ENCODE measurements around the gene LMLN.
"Not testable (repeated sequence)": the region's sequence is repeated elsewhere in the genome, so short reads cannot be mapped to it uniquely, and the experiment has no call there.

The LMLN gene

DNA sequence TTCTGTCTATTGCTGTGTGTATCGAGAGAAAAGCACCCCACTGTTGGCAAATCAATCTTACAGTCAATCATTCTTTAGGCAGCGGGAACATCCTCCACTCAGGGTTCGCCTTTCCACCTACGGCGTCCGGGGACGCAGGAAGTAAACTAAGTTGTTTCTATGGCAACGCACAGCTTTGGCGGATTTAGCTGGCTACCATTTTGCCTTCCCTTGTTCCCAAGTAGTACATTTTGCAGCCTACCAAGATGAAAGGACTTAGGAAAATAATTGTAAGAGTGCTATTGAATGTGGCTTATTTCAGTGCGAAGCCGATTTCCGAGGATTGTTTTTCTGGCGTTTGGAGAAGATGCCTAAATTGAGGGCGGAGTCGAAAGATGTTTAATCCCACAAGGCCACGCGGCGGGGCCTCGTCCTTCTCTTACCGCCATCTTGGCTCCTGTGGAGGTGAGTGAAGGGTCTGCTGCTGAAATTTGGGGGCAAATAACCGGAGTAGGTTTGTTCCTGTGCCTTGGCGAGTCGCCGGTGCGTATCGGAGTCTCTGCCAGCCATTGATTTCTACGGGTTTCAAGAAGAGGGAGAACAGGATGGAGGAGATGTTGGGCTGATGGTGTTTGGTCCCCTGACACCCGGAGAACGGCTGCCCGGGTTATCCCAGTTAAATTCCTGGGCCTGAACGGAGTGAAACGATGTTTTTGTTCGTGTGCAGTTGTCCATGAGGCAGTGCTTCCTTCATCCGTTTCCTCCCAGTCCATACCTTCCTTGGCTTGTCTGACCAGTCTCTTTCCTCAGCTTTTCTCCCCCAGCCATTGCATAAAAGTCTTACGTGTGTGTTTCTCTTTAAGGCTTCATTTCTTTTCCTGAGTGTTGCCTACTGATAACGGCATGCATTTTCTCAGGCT is 10.0 kb upstream of the LMLN start, which contains the start of gene RPL35A:
Gene RPL35A, plus strand, starts transcription at position 413 of the 899 bp plus-strand sequence. CDS start 778 bp downstream, outside the sequence.
- H3K4me1 ChIP-seq (ENCODE audit: insufficient read depth, low read length), result peaks cover 26% of the 10 kb centered on the region
- peak within 1 kb of the TSS; percentile 73 to 98 for H3K4me3 ChIP-seq (ENCODE audit: low read depth in 1 of 2, low read length in 2 of 2)
- H3K27me3 ChIP-seq (ENCODE audit: control insufficient read depth in 1 of 2, insufficient read depth in 2 of 2, low read length in 2 of 2), result no peaks in the 10 kb centered on the region
- peak within 1 kb of the TSS; percentile 100 for H3K9ac ChIP-seq (ENCODE audit: low read length)
- H3K27ac ChIP-seq (ENCODE audit: low read depth, low read length), result peak within 1 kb of the TSS; percentile 85
- no peaks in the 10 kb centered on the region for H3K9me3 ChIP-seq (ENCODE audit: low read length)
- H3K36me3 ChIP-seq (ENCODE audit: insufficient read depth, low read length), result peaks cover 38% of the 10 kb centered on the region

DNA sequence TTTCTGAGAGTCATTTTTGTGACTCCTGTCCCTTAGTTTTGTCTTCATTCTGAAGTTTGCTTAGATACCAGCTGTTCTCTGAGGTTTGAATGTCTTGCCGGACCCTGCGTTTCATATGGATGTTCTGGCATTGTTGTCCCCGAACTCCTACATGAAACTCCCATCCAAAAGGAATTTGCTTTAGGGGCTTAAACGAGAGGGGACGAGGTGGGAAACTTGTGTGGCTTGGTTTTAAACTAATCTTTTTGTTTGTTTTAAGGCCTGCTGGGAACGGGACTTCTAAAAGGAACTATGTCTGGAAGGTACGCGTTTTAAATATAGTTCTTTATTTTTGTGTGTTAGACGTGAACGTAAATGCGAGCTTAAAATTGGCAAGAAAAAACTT is 9.3 kb upstream of the LMLN start:
- H3K27me3 ChIP-seq (ENCODE audit: control insufficient read depth in 1 of 2, insufficient read depth in 2 of 2, low read length in 2 of 2), result no peaks in the 10 kb centered on the region
- no peaks in the 10 kb centered on the region for H3K9me3 ChIP-seq (ENCODE audit: low read length)
- peaks cover 26% of the 10 kb centered on the region for H3K4me1 ChIP-seq (ENCODE audit: insufficient read depth, low read length)
- H3K36me3 ChIP-seq (ENCODE audit: insufficient read depth, low read length), result peaks cover 45% of the 10 kb centered on the region
- peak overlapping the region; percentile 100 for H3K9ac ChIP-seq (ENCODE audit: low read length)
- H3K27ac ChIP-seq (ENCODE audit: low read depth, low read length), result peak overlapping the region; percentile 85
- peak overlapping the region; percentile 66 to 98 for H3K4me3 ChIP-seq (ENCODE audit: low read depth in 1 of 2, low read length in 2 of 2)

DNA sequence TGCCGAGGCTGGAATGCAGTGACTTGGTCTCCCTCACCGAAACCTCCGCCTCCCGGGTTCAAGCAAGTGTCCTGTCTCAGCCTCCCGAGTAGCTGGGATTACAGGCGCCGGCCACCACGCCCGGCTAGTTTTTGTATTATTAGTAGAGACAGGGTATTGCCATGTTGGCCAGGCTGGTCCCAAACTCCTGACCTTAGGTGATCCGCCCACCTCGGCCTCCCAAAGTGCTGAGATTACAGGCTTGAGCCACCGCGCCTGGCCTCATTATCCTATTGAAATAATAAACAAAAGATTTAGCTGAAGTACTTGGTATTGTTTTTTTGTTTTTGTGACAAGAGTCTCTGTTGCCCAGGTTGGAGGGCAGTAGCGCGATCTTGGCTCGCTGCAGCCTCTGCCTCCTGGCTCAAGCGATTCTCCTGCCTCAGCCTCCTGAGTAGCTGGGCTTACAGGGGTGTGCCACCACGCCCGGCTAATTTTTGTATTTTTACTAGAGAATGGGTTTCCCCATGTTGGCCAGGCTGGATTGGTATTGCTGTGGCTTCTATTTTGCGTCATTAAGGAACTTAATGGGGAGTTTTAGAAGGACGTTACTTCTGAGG is 8.5 kb upstream of the LMLN start:
- Histone ChIP-seq H3K27ac (ENCODE audit: low read depth, low read length) (no peak overlapping the region), H3K4me1 (ENCODE audit: insufficient read depth, low read length) (peaks cover 26% of the 10 kb centered on the region), H3K4me3 (ENCODE audit: low read depth in 1 of 2, low read length in 2 of 2) (peak overlapping the region in 1 of 2 donors; percentile 98), H3K36me3 (ENCODE audit: insufficient read depth, low read length) (peaks cover 53% of the 10 kb centered on the region), H3K9me3 (ENCODE audit: low read length) (no peaks in the 10 kb centered on the region), H3K27me3 (ENCODE audit: control insufficient read depth in 1 of 2, insufficient read depth in 2 of 2, low read length in 2 of 2) (no peaks in the 10 kb centered on the region), H3K9ac (ENCODE audit: low read length) (peak overlapping the region; percentile 100)

DNA sequence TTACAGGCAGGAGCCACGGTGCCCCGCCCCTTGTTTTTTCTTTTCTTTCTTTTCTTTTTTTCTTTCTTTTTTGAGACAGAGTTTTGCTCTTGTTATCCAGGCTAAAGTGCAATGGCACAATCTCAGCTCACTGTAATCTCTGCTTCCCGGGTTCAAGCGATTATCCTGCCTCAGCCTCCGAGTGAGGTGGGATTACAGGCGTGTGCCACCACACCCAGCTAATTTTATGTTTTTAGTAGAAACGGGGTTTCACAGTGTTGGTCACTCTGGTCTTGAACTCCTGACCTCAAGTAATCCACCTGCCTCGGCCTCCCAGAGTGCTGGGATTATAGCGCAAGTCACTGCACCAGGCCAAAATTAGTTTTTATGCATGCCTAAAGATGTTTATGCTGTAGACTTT is 7.6 kb upstream of the LMLN start:
- Histone ChIP-seq H3K27ac (ENCODE audit: low read depth, low read length) (no peak overlapping the region), H3K27me3 (ENCODE audit: control insufficient read depth in 1 of 2, insufficient read depth in 2 of 2, low read length in 2 of 2) (no peaks in the 10 kb centered on the region), H3K9me3 (ENCODE audit: low read length) (no peaks in the 10 kb centered on the region), H3K36me3 (ENCODE audit: insufficient read depth, low read length) (peaks cover 57% of the 10 kb centered on the region), H3K9ac (ENCODE audit: low read length) (no peak overlapping the region), H3K4me3 (ENCODE audit: low read depth in 1 of 2, low read length in 2 of 2) (no peak overlapping the region), H3K4me1 (ENCODE audit: insufficient read depth, low read length) (peaks cover 26% of the 10 kb centered on the region)

DNA sequence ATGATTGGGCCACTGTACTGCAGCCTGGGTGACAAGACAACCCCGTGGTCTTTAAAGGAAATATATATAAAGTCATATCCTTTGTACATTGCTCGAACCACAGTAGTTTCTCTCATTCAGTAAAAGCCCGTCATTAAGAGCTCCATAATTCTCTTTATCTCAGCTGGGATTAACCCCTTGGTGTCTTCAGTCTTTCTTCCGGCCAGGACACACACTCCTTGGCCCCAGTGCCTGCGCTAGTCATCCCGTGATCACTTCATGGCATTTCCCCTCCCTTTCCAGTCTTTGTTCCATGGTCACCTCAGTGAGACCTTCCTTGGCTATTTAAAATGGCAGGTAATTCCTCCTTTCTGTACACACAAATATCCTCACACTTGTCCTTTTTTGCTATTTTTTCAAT is 6.7 kb upstream of the LMLN start:
- H3K9ac ChIP-seq (ENCODE audit: low read length), result no peak overlapping the region
- no peak overlapping the region for H3K4me3 ChIP-seq (ENCODE audit: low read depth in 1 of 2, low read length in 2 of 2)
- no peaks in the 10 kb centered on the region for H3K27me3 ChIP-seq (ENCODE audit: control insufficient read depth in 1 of 2, insufficient read depth in 2 of 2, low read length in 2 of 2)
- H3K9me3 ChIP-seq (ENCODE audit: low read length), result no peaks in the 10 kb centered on the region
- peaks cover 26% of the 10 kb centered on the region for H3K4me1 ChIP-seq (ENCODE audit: insufficient read depth, low read length)
- peaks cover 61% of the 10 kb centered on the region for H3K36me3 ChIP-seq (ENCODE audit: insufficient read depth, low read length)
- H3K27ac ChIP-seq (ENCODE audit: low read depth, low read length), result no peak overlapping the region

DNA sequence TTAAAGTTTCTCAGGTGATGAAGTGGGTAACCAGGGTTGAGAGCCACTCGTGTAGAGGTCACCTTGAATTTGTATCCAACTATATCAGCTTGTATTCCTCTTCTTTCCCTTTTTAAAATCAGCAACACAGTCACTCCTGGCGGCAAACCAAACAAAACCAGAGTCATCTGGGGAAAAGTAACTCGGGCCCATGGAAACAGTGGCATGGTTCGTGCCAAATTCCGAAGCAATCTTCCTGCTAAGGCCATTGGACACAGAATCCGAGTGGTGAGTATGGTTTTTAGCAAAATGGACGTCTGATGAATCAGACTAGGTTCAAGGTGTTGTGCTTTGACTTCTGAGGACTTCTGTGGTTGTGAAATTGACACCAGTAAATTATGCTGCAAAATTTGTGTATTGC is 6.1 kb upstream of the LMLN start:
- H3K4me3 ChIP-seq (ENCODE audit: low read depth in 1 of 2, low read length in 2 of 2), result no peak overlapping the region
- H3K9ac ChIP-seq (ENCODE audit: low read length), result no peak overlapping the region
- H3K27ac ChIP-seq (ENCODE audit: low read depth, low read length), result no peak overlapping the region
- H3K36me3 ChIP-seq (ENCODE audit: insufficient read depth, low read length), result peaks cover 61% of the 10 kb centered on the region
- H3K27me3 ChIP-seq (ENCODE audit: control insufficient read depth in 1 of 2, insufficient read depth in 2 of 2, low read length in 2 of 2), result no peaks in the 10 kb centered on the region
- no peaks in the 10 kb centered on the region for H3K9me3 ChIP-seq (ENCODE audit: low read length)
- peaks cover 26% of the 10 kb centered on the region for H3K4me1 ChIP-seq (ENCODE audit: insufficient read depth, low read length)

DNA sequence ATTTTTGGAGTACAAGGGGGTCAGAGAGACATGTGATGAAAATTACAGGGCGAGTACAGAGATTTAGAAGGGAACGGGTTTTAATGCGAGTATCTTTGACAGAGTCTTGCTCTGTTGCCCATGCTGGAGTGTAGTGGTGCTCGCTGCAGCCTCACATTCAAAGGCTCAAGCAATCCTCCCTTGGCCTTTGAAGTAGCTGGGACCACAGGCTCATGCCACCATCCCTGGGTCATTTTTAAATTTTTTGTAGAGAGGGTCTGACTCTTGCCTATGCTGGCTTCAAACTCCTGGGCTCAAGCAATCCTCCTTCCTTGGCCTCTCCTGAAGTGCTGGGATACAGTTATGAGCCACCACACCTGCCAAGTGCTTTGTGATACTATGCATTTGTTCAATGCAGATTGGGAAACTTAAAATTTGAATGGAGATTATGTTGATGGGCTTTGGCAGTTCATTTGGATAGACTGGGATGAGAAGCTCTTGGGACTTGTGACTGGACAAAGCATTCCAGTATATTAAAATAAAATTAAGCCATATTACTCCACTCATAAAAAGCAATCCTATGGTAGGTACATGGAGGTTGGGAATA is 4.0 kb upstream of the LMLN start:
- Histone ChIP-seq H3K9ac (ENCODE audit: low read length) (no peak overlapping the region), H3K27me3 (ENCODE audit: control insufficient read depth in 1 of 2, insufficient read depth in 2 of 2, low read length in 2 of 2) (no peaks in the 10 kb centered on the region), H3K4me1 (ENCODE audit: insufficient read depth, low read length) (peaks cover 27% of the 10 kb centered on the region), H3K9me3 (ENCODE audit: low read length) (no peaks in the 10 kb centered on the region), H3K4me3 (ENCODE audit: low read depth in 1 of 2, low read length in 2 of 2) (no peak overlapping the region), H3K27ac (ENCODE audit: low read depth, low read length) (no peak overlapping the region), H3K36me3 (ENCODE audit: insufficient read depth, low read length) (peaks cover 60% of the 10 kb centered on the region)

DNA sequence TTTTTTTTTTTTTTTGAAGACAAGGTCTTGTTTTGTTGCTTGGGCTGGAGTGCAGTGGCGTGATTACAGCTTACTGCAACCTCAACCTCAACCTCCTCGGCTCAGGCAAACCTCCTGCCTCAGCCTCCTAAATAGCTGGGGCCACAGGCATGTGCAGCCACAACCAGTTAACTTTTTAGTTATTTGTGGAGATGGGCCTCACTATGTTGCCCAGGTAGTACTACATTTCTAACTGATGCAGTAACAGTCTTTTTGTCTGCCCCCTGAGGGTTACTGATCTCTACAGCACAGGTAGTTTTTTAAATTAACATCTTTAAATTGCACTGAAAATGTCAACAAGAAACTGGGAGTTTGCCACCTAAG is 3.4 kb upstream of the LMLN start:
- Histone ChIP-seq H3K4me1 (ENCODE audit: insufficient read depth, low read length) (peaks cover 27% of the 10 kb centered on the region), H3K4me3 (ENCODE audit: low read depth in 1 of 2, low read length in 2 of 2) (no peak overlapping the region), H3K36me3 (ENCODE audit: insufficient read depth, low read length) (peaks cover 54% of the 10 kb centered on the region), H3K9ac (ENCODE audit: low read length) (no peak overlapping the region), H3K27me3 (ENCODE audit: control insufficient read depth in 1 of 2, insufficient read depth in 2 of 2, low read length in 2 of 2) (no peaks in the 10 kb centered on the region), H3K27ac (ENCODE audit: low read depth, low read length) (no peak overlapping the region), H3K9me3 (ENCODE audit: low read length) (no peaks in the 10 kb centered on the region)

DNA sequence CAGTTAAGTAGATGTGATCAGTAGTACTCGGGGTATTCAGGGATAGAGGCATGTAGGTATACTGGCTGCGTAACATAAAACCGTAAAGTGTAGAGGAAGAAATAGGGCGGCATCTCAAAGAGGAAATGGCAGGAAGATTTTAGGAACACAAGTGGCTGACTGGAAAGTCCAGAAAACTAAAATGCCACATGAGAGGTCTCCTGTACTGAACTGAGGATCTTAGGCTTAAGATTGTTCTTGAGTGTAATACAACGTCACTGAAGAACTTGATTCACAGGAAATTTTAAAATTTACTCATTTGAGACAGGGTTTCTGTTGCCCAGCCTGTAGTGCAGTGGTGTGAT is 2.3 kb upstream of the LMLN start:
- Histone ChIP-seq H3K27ac (ENCODE audit: low read depth, low read length) (no peak overlapping the region), H3K27me3 (ENCODE audit: control insufficient read depth in 1 of 2, insufficient read depth in 2 of 2, low read length in 2 of 2) (no peaks in the 10 kb centered on the region), H3K4me3 (ENCODE audit: low read depth in 1 of 2, low read length in 2 of 2) (no peak overlapping the region), H3K9me3 (ENCODE audit: low read length) (no peaks in the 10 kb centered on the region), H3K4me1 (ENCODE audit: insufficient read depth, low read length) (peaks cover 23% of the 10 kb centered on the region), H3K9ac (ENCODE audit: low read length) (no peak overlapping the region), H3K36me3 (ENCODE audit: insufficient read depth, low read length) (peaks cover 46% of the 10 kb centered on the region)

DNA sequence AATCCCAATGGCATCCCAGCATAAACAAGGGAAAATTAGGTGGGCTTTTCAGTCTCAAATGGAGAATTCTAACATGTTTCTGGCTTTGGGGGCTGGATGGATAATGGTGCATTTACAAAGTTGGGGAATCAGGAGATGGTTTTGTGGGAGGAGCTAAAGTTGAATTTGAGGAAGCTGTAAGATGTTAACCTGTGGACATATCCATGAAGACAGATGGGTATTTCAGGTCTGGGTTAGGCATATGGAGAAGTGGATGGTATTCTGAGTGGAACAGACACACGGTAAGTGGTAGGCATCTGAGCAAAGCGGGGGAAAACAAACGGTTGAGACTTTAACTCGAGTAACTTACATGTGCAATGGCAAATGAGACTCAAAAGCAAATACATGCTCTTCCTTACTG is 1.7 kb upstream of the LMLN start:
- peaks cover 18% of the 10 kb centered on the region for H3K4me1 ChIP-seq (ENCODE audit: insufficient read depth, low read length)

DNA sequence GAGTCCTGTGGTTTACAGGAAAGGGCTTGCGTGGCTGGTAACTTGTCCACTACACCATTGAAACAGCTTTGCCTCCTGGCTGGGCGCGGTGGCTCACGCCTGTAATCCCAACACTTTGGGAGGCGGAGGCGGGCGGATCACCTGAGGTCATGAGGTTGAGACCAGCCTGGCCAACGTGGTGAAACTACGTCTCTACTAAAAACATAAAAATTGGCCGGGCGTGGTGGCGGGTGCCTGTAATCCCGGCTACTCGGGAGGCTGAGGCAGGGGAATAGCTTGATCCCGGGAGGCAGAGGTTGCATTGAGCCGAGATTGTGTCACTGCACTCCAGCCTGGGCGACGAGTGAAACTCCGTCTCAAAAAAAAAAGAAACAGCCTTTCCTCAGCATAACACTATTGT is 1.2 kb upstream of the LMLN start:
- Histone ChIP-seq H3K36me3 (ENCODE audit: insufficient read depth, low read length) (peaks cover 35% of the 10 kb centered on the region), H3K4me1 (ENCODE audit: insufficient read depth, low read length) (peaks cover 17% of the 10 kb centered on the region)
- not testable (repeated sequence) for H3K27me3 ChIP-seq (ENCODE audit: control insufficient read depth in 1 of 2, insufficient read depth in 2 of 2, low read length in 2 of 2); H3K4me3 ChIP-seq (ENCODE audit: low read depth in 1 of 2, low read length in 2 of 2); H3K27ac ChIP-seq (ENCODE audit: low read depth, low read length); H3K9ac ChIP-seq (ENCODE audit: low read length); H3K9me3 ChIP-seq (ENCODE audit: low read length)

More for the DNA sequence above, 1.7 kb upstream of the LMLN start:
- peaks cover 40% of the 10 kb centered on the region for H3K36me3 ChIP-seq (ENCODE audit: insufficient read depth, low read length)
- H3K27me3 ChIP-seq (ENCODE audit: control insufficient read depth in 1 of 2, insufficient read depth in 2 of 2, low read length in 2 of 2), result no peaks in the 10 kb centered on the region
- peak overlapping the region; percentile 27 for H3K27ac ChIP-seq (ENCODE audit: low read depth, low read length)
- no peak overlapping the region for H3K9ac ChIP-seq (ENCODE audit: low read length)
- no peaks in the 10 kb centered on the region for H3K9me3 ChIP-seq (ENCODE audit: low read length)
- no peak overlapping the region for H3K4me3 ChIP-seq (ENCODE audit: low read depth in 1 of 2, low read length in 2 of 2)
